Activated CD4-positive, CD25-positive, alpha-beta regulatory T cell treated with anti-CD3 and anti-CD28 coated beads, Interleukin-2, amount 50 U/mL, for 24 hours (primary cell): ENCODE results near the gene RMDN3.

Experiments used
- ATAC-seq, 2 donors: fragments of 150-1000 bp; cut with Tn5 transposase; one replicate each; pipeline ENCODE4 v1.10.0; 2021; ENCODE audit warnings: mild to moderate bottlenecking in 1 of 2, moderate library complexity in 1 of 2

RMDN3 gene

GRCh38 chr15:40693904-40694687 is 61.0 kb downstream of the RMDN3 start:
- no peak for ATAC-seq

GRCh38 chr15:40691737-40692136 is 63.3 kb downstream of the RMDN3 start:
- no peak for ATAC-seq

- no peak for ATAC-seq
Observed at GRCh38 chr15:40688932-40689799, 65.9 kb downstream of the RMDN3 start.
